ENCODE results near the gene DNAJC11. TPM values are rescaled to one million over a fixed set of nuclear protein-coding genes. Genes with fewer than 3 reads are reported as not detected.
"Not testable (repeated sequence)": the region's sequence is repeated elsewhere in the genome, so short reads cannot be mapped to it uniquely, and the experiment has no call there.

The DNAJC11 gene
- 10 to 100 TPM; 25.3 to 48.0 TPM for total RNA-seq

GRCh38 chr1:6701437-6702153, at the start of gene DNAJC11:
DNAJC11 (minus strand) TSS chr1:6701816; CDS start chr1:6701800, 16 bp downstream.
- TF ChIP-seq CTCF (IDR thresholded peaks at IDR 0.05), result peak; percentile 90 to 95
- H3K36me3 ChIP-seq, result no peaks in the 10 kb centered on the region
- H3K4me1 ChIP-seq, result peaks cover 0 to 20% of the 10 kb centered on the region in 2 donors

GRCh38 chr1:6750490-6750889, 48.9 kb upstream of the DNAJC11 start:
- no peak for TF ChIP-seq CTCF (IDR thresholded peaks at IDR 0.05)
- Histone ChIP-seq H3K9me3 (no peaks in the 10 kb centered on the region), H3K4me1 (no peaks in the 10 kb centered on the region), H3K27ac (no peak overlapping the region), H3K4me3 (no peak overlapping the region), H3K27me3 (no peaks in the 10 kb centered on the region), H3K36me3 (no peaks in the 10 kb centered on the region)
- no peak for DNase-seq (ENCODE audit: low spot score)

More at GRCh38 chr1:6701437-6702153, at the start of gene DNAJC11:
- H3K4me3 ChIP-seq, result peak within 1 kb of the TSS; percentile 95 to 96
- H3K27me3 ChIP-seq, result no peaks in the 10 kb centered on the region
- H3K27ac ChIP-seq, result peak within 1 kb of the TSS; percentile 80 to 87
- H3K9me3 ChIP-seq, result no peaks in the 10 kb centered on the region
- peak; percentile 82 for DNase-seq (ENCODE audit: low spot score)

GRCh38 chr1:6747674-6748073, 46.1 kb upstream of the DNAJC11 start:
- H3K4me3 ChIP-seq, result no peak overlapping the region
- H3K9me3 ChIP-seq, result no peaks in the 10 kb centered on the region
- no peak for DNase-seq (ENCODE audit: low spot score)
- peaks cover 0 to 12% of the 10 kb centered on the region in 2 donors for H3K4me1 ChIP-seq
- H3K27ac ChIP-seq, result no peak overlapping the region
- no peak for TF ChIP-seq CTCF (IDR thresholded peaks at IDR 0.05)
- no peaks in the 10 kb centered on the region for H3K27me3 ChIP-seq
- no peaks in the 10 kb centered on the region for H3K36me3 ChIP-seq

- Histone ChIP-seq H3K4me3 (no peak overlapping the region), H3K27ac (no peak overlapping the region), H3K9me3 (no peaks in the 10 kb centered on the region), H3K4me1 (peaks cover 0 to 12% of the 10 kb centered on the region in 2 donors), H3K27me3 (no peaks in the 10 kb centered on the region), H3K36me3 (no peaks in the 10 kb centered on the region)
- DNase-seq (ENCODE audit: low spot score), result no peak
- no peak for TF ChIP-seq CTCF (IDR thresholded peaks at IDR 0.05)
Observed at GRCh38 chr1:6745073-6745472, 43.5 kb upstream of the DNAJC11 start.

- Histone ChIP-seq H3K4me3 (peak overlapping the region in 1 of 2 donors; percentile 12), H3K4me1 (peaks cover 0 to 12% of the 10 kb centered on the region in 2 donors), H3K27ac (peak overlapping the region; percentile 70 to 85), H3K27me3 (no peaks in the 10 kb centered on the region), H3K9me3 (no peaks in the 10 kb centered on the region), H3K36me3 (no peaks in the 10 kb centered on the region)
- peak; percentile 61 for DNase-seq (ENCODE audit: low spot score)
- no peak for TF ChIP-seq CTCF (IDR thresholded peaks at IDR 0.05)
Observed at GRCh38 chr1:6743189-6744101, 41.8 kb upstream of the DNAJC11 start.

- not testable (repeated sequence) for H3K36me3 ChIP-seq; H3K9me3 ChIP-seq; H3K4me3 ChIP-seq; H3K27me3 ChIP-seq; DNase-seq (ENCODE audit: low spot score)
- H3K4me1 ChIP-seq, result peaks cover 0 to 12% of the 10 kb centered on the region in 2 donors
- H3K27ac ChIP-seq, result peak overlapping the region; percentile 70 to 85
Observed at GRCh38 chr1:6742676-6743188, 41.1 kb upstream of the DNAJC11 start.

Data from right atrium auricular region (tissue), 2 donors.